HG03097 (cell line): ENCODE data around the gene EVX1.

Experiments
- ATAC-seq: cut with Tn5 transposase; IDR thresholded peaks from one replicate; pipeline ENCODE4 v1.9.1; 2021; ENCODE audit not compliant: unreplicated experiment, low FRiP score

The EVX1 gene

GRCh38 chr7:27242555-27243339, at the start of gene EVX1:
Gene EVX1 (plus strand): TSS chr7:27242802. CDS start chr7:27243031, 229 bp downstream.
- ATAC-seq = no peak

- no peak for ATAC-seq
These were observed 49.1 kb upstream of the EVX1 start for GRCh38 chr7:27193335-27194001.

- ATAC-seq = no peak
These were observed 48.6 kb upstream of the EVX1 start for GRCh38 chr7:27194002-27194352.

- ATAC-seq = no peak
These were observed 47.8 kb upstream of the EVX1 start for GRCh38 chr7:27194686-27195379.

GRCh38 chr7:27196287-27196767, 46.3 kb upstream of the EVX1 start:
- ATAC-seq = no peak

DNA sequence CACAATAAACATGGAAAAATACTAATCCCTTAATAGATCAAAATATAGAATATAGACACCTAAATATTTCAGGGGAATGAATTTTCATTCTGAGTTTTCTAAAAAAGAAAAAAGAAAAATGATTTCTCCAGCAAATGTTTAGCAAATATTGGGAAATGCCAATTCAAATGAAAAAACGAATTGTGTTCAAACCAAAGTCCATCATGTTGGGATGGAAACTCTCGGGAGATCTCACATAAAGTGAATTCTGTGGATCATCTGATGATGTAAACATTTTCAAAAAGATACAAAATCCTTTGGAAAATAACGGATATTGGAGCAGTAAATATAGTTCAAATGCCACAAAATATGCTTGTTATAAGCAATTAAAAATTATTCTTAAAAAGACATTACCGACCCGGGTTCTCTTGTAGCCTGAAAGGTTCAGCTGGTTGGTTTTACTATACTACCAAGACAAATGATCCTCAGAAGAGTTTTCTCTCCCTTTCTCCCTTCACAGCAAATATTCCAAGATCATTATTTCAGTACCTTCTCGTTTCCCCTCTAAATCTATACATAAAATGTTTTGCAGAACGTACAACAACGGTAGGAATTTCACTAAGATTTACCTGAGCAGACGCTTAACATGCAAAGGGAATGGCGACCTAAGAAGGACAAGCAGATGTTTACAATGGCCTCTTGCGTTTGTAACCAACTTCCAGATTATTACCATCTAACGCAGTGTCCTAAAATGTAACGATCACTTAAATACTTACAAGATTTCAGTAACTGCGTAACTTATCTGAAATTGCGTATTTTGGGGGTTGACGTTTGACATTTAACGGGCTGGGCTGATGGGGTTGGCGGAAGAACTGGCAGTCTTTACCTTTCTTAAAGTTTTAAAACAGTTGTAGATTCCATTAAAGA, 45.2 kb upstream of the EVX1 start:
- ATAC-seq = no peak

GRCh38 chr7:27198138-27198841, 44.3 kb upstream of the EVX1 start:
- no peak for ATAC-seq

DNA sequence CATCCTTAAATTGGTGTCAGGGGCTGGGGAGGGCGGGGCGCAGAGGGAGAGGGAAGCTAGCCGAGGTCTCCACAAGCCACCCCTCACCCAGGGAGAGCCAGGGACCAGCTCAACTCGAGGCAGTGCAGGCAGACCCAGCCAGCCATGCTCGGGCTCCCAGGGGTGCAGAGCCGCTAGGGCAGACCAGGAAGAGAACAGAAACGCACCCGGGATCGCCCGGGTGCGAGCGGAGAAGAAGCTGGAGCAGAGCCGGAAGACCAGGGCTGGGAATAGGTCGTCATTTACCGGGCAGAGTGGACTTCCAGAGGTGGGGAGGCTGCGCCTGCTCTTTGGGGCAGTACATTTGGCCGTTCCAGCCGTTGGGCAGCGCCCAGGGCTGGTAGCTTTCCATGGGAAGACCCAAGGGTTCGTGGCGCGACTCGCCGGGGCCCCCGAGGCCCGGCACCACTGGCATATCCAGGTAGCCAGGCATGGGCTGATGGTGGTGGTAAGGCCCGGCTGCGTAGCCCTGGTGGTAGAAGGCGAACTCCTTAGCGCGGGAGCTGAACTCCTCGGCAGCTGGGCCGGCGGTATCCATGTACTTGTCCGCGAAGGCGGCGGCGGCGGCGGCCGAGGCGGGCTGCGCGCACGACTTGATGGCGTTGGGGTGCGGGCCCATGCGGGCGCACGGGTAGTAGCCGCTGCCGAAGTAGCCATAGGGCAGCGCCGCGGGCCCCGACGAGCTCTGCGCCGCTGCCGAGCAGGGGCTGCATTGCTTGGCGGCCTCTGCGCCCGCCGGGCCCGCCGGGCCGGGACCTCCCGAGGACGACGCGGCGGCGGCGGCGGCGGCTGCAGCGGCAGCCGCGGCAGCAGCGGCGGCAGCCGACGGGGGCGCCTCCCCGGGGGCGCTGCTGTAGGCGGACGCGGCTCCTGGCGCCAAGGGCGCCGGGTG, 43.5 kb upstream of the EVX1 start:
- no peak for ATAC-seq

GRCh38 chr7:27199849-27200760, 42.5 kb upstream of the EVX1 start, which contains the start of gene HOXA13:
Gene HOXA13 (minus strand): TSS chr7:27200091. CDS start chr7:27200077, 14 bp downstream.
- no peak for ATAC-seq

GRCh38 chr7:27200761-27201579, 41.6 kb upstream of the EVX1 start:
- no peak for ATAC-seq

GRCh38 chr7:27201580-27202017, 41.0 kb upstream of the EVX1 start:
- ATAC-seq = no peak

DNA sequence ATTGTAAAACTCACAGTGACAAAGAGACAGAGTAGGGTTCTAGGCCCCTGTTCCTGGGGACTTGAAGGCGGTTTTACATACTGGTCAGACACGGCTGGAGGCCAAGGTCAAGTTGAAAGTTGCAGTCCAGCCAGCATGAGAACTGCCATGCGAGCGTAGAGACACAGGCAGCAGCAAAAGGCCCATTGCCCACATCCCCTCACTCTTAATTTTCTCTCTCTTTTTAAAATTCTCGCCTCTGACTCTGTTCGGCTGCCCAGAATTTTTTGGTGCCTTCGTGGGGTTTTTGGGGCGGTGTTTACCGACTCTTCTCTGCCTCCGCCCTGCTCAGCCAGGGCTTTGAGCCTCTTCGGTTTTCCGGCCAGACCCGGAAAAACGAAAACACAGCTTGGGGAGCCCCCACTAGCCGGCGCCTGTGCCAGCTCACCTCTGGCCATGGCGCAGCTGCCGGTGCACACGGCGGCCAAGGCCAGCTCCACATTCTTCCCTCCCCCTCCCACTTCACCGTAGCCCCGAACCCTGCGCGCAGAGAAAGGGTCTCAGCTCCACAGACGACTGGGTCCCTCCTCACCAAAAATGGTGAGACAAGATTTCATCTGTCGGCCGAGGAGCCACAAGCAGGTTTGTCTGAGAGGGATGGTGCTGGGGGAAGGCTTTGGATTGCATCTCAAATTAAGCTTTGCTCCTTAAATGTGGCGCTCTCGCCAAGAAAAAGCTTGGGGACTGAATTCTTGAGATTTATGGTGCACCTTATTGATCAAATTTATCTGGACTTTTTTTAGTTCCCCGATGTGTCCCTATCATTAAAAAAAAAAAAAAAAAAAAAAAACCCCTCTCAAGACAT, 40.4 kb upstream of the EVX1 start:
- no peak for ATAC-seq

GRCh38 chr7:27202862-27203134, 39.8 kb upstream of the EVX1 start:
- no peak for ATAC-seq

DNA sequence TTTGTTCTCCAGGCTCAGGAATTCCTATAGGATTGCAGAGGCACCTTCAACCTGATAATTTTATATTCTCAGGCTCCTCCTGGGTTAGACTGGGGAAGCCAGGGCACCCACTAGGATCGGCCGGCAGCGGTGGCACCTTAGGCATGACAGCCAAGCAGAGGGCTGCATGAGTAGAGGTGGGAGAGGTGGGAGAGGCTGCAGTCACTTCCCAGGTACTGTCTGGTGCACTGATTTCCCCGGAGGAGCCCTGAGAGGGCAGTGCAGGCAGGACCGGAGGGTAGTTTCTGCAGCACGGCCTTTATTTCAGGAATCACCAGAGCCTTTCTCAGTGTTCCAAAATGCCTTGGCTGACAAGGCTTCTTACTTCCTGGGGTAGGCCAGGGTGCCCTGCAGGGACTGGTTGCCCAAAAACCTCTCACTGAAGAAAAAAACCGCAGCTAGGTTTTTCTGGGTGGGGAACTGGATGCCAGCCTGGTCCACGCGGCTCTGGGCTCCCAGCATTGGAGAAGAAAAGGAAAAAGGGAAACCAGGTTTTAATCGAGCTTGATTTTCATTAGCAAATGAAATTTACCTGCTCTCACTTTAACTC, 39.1 kb upstream of the EVX1 start:
- ATAC-seq = no peak

- ATAC-seq = no peak
These were observed 38.5 kb upstream of the EVX1 start for GRCh38 chr7:27203964-27204594.
